ENCODE results near the gene KRI1.

Gene KRI1

DNA sequence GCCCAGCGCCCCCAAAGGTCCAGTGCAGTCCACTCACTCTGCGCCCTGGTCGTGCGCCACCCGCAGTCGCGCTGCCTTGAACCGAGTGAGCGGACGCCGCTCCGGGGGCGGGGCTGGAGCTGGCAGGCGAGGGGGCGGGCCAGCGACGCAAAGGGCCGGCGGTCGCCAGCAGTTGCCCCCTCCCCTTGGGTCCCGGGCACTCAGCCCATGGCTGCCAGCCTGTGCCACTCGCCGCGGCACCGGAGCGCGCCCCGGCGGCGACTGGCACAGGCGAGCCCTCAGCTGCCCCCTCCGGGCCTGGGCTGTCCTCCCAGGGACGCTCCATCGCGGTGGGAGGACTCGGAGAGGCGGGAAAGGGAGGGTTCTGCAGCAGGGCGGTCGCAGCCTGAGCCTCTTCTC lies 48.5 kb downstream of the KRI1 start, which contains the start of gene S1PR5:
S1PR5 (minus strand) TSS at position 87 of the 399 bp plus-strand sequence. CDS start 2,436 bp downstream, outside the sequence.
- Histone ChIP-seq H3F3A (ENCODE audit: insufficient read depth, low read length) (no peaks in the 10 kb centered on the region), H3K4me1 (ENCODE audit: low read length) (no peaks in the 10 kb centered on the region), H3K79me2 (ENCODE audit: low read length) (no peaks in the 10 kb centered on the region), H3K4me2 (ENCODE audit: low read depth, low read length) (peak within 1 kb of the TSS; percentile 27; the same call in 1 of the 2 replicates), H2AFZ (ENCODE audit: low read length) (no peak within 1 kb of the TSS), H3K9me2 (replicated peaks; ENCODE audit: insufficient read depth, low read length) (no peaks in the 10 kb centered on the region), H3K9me3 (replicated peaks; ENCODE audit: insufficient read depth, low read length) (no peaks in the 10 kb centered on the region), H4K20me1 (ENCODE audit: insufficient read depth, low read length) (no peaks in the 10 kb centered on the region), H3K27ac (ENCODE audit: low read length) (no peak within 1 kb of the TSS), H3K4me3 (ENCODE audit: low read length) (no peak within 1 kb of the TSS), H3K9ac (ENCODE audit: low read length) (no peak within 1 kb of the TSS), H3K36me3 (replicated peaks; ENCODE audit: insufficient read depth, low read length) (no peaks in the 10 kb centered on the region), H3K27me3 (replicated peaks; ENCODE audit: insufficient read depth, low read length) (peaks cover 76% of the 10 kb centered on the region)
- TF ChIP-seq CTCF (IDR thresholded peaks at IDR 0.05; ENCODE audit: low read length): no peak
- TF ChIP-seq EZH2phosphoT487 (IDR thresholded peaks at IDR 0.05; ENCODE audit: low read length): no peak
- no peak for TF ChIP-seq EZH2 (optimal IDR thresholded peaks at IDR 0.05; ENCODE audit: low read depth, low read length)
- no peak for DNase-seq

DNA sequence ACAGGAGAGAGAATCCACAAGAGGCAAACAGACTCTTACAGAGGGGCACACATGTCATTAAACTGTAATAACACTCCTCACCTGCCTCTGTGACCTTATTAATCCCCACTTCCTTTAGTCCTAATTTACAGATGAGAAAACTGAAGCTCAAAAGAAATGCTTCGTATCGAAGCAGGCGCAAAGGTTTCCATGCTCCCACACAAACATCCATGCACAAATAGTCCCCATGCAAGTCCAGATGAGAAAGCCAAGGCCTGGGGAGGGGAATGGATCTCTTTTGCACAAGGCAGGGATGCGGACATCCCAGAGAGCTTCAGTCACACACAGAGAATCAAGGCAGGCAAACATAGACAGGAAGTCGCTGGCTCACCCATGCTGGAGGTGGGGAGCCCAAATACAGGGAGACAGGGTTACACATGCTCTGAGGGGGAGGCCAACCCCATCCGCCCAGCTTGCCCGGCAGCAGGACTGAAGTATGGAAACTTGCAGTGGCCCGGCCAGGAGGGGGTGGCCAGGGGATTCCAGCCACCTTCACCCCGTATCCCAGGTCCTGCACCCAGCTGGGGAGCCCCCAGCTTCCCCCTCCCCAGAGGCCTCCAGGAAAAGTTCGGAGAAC lies 49.0 kb downstream of the KRI1 start:
- no peak overlapping the region for H2AFZ ChIP-seq (ENCODE audit: low read length)
- no peaks in the 10 kb centered on the region for H3K9me2 ChIP-seq (replicated peaks; ENCODE audit: insufficient read depth, low read length)
- TF ChIP-seq EZH2 (optimal IDR thresholded peaks at IDR 0.05; ENCODE audit: low read depth, low read length) (no peak), CTCF (IDR thresholded peaks at IDR 0.05; ENCODE audit: low read length) (no peak), EZH2phosphoT487 (IDR thresholded peaks at IDR 0.05; ENCODE audit: low read length) (no peak)
- H3K9ac ChIP-seq (ENCODE audit: low read length): no peak overlapping the region
- H3K4me2 ChIP-seq (ENCODE audit: low read depth, low read length): peak overlapping the region; percentile 27; the same call in 1 of the 2 replicates
- no peak overlapping the region for H3K4me3 ChIP-seq (ENCODE audit: low read length)
- no peaks in the 10 kb centered on the region for H3K79me2 ChIP-seq (ENCODE audit: low read length)
- H3F3A ChIP-seq (ENCODE audit: insufficient read depth, low read length): no peaks in the 10 kb centered on the region
- H3K27me3 ChIP-seq (replicated peaks; ENCODE audit: insufficient read depth, low read length): peaks cover 78% of the 10 kb centered on the region
- H3K9me3 ChIP-seq (replicated peaks; ENCODE audit: insufficient read depth, low read length): no peaks in the 10 kb centered on the region
- DNase-seq: no peak
- H3K27ac ChIP-seq (ENCODE audit: low read length): no peak overlapping the region
- H4K20me1 ChIP-seq (ENCODE audit: insufficient read depth, low read length): no peaks in the 10 kb centered on the region
- H3K36me3 ChIP-seq (replicated peaks; ENCODE audit: insufficient read depth, low read length): no peaks in the 10 kb centered on the region
- H3K4me1 ChIP-seq (ENCODE audit: low read length): no peaks in the 10 kb centered on the region

DNA sequence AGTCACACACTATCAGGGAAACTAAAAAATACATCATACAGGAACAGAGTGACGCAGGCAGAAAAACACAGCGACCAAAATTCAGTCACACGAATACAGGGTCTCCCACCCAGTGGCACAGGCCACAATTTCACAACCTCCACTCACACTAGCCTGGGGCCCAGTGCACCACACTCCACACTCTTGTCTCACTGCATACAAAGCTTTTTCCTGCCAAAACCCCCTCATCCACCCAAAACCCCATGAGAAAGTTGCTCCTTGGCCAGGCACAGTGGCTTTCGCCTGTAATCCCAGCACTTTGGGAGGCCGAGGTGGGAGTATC lies 49.8 kb downstream of the KRI1 start:
- Histone ChIP-seq H4K20me1 (ENCODE audit: insufficient read depth, low read length) (no peaks in the 10 kb centered on the region), H3K9ac (ENCODE audit: low read length) (no peak overlapping the region), H3F3A (ENCODE audit: insufficient read depth, low read length) (no peaks in the 10 kb centered on the region), H3K79me2 (ENCODE audit: low read length) (no peaks in the 10 kb centered on the region), H3K36me3 (replicated peaks; ENCODE audit: insufficient read depth, low read length) (no peaks in the 10 kb centered on the region), H3K4me2 (ENCODE audit: low read depth, low read length) (no peak overlapping the region), H3K4me1 (ENCODE audit: low read length) (no peaks in the 10 kb centered on the region), H3K9me3 (replicated peaks; ENCODE audit: insufficient read depth, low read length) (no peaks in the 10 kb centered on the region), H3K4me3 (ENCODE audit: low read length) (no peak overlapping the region), H3K9me2 (replicated peaks; ENCODE audit: insufficient read depth, low read length) (no peaks in the 10 kb centered on the region), H2AFZ (ENCODE audit: low read length) (no peak overlapping the region), H3K27ac (ENCODE audit: low read length) (no peak overlapping the region), H3K27me3 (replicated peaks; ENCODE audit: insufficient read depth, low read length) (peaks cover 78% of the 10 kb centered on the region)
- no peak for DNase-seq
- TF ChIP-seq EZH2phosphoT487 (IDR thresholded peaks at IDR 0.05; ENCODE audit: low read length) (no peak), EZH2 (optimal IDR thresholded peaks at IDR 0.05; ENCODE audit: low read depth, low read length) (no peak), CTCF (IDR thresholded peaks at IDR 0.05; ENCODE audit: low read length) (no peak)

All from MM.1S (cell line).